Adrenal gland (tissue), 5 donors: ENCODE data around the gene PRKACA.

Source experiments
- CTCF ChIP-seq, 6 experiments: fragments of 450-650 bp in 4 of 6; fragments of 200-600 bp in 2 of 6; sonication (generic) in 1 of 6; IDR thresholded peaks; 1 replicate in 5 of 6; 2 replicates in 1 of 6; pipeline versions ENCODE4 v1.5.1 to v1.8.0; 2016 to 2021; ENCODE audit warnings: antibody characterized with exemption in 6 of 6, mild to moderate bottlenecking in 2 of 6, moderate library complexity in 1 of 6
- POLR2A ChIP-seq, 2 donors: fragments of 450-650 bp; IDR thresholded peaks; one replicate each; pipeline ENCODE4 v1.6.1; 2017; ENCODE audit warnings: antibody characterized with exemption in 2 of 2, mild to moderate bottlenecking in 2 of 2, moderate library complexity in 1 of 2
- donor health status: DM: no; HTN: no; CAD: no.

GRCh38 chr19:14165990-14166830 is 48.6 kb upstream of the PRKACA start:
- TF ChIP-seq CTCF (IDR thresholded peaks at IDR 0.05), result no peak
- no peak for TF ChIP-seq POLR2A (IDR thresholded peaks at IDR 0.05)
